ENCODE data around the gene GPC1. TPM values are rescaled to one million over a fixed set of nuclear protein-coding genes. Genes with fewer than 3 reads are reported as not detected.

GPC1 gene
- total and polyA plus RNA-seq, 2 experiments from 2014 or later, result 9.0 to 46.2 TPM

DNA sequence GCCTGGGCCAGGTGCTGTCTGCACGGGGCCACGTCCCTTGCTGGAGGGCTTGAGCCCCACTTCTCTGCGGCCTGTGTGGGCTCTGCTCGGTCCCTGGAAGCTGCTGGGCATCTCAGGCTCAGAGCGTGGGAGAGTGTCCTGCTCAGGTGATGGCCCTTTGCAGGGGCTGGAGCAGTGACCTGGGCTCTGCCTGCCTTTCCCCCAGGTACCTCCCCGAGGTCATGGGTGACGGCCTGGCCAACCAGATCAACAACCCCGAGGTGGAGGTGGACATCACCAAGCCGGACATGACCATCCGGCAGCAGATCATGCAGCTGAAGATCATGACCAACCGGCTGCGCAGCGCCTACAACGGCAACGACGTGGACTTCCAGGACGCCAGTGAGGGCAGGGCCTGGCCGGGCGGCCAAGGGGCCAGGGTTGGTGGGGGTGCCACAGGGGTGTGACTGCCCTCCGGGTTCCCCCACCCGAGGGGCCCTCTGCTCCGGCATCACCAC, 29.9 kb downstream of the GPC1 start:
- Histone ChIP-seq H3K79me2 (replicated peaks; ENCODE audit: insufficient read depth) (no peaks in the 10 kb centered on the region), H3K36me3 (ENCODE audit: insufficient read depth) (no peaks in the 10 kb centered on the region), H4K20me1 (replicated peaks; ENCODE audit: insufficient read depth) (no peaks in the 10 kb centered on the region), H3K4me3 (no peak overlapping the region), H3F3A (replicated peaks; ENCODE audit: low read depth) (no peaks in the 10 kb centered on the region), H3K9me2 (ENCODE audit: insufficient read depth) (no peaks in the 10 kb centered on the region), H3K4me2 (no peak overlapping the region), H3K27ac (ENCODE audit: low read depth) (no peak overlapping the region), H2AFZ (no peak overlapping the region), H3K4me1 (ENCODE audit: insufficient read depth) (no peaks in the 10 kb centered on the region), H3K27me3 (ENCODE audit: insufficient read depth) (0 out of 2 replicates have a peak, but pooled peaks cover 3% of the 10 kb centered on the region)
- peaks cover 3% of the 10 kb centered on the region; the same call in 1 of the 3 replicates for H3K36me3 Mint-ChIP-seq (ENCODE audit: low read depth)
- no peak for DNase-seq (ENCODE audit: low spot score)
- H3K9me3 Mint-ChIP-seq, result no peaks in the 10 kb centered on the region
- peaks cover 8% of the 10 kb centered on the region for H3K27me3 Mint-ChIP-seq (ENCODE audit: insufficient read depth, low read depth, poor library complexity)
- TF ChIP-seq EZH2phosphoT487 (IDR thresholded peaks at IDR 0.05; ENCODE audit: unreplicated experiment) (no peak), NANOG (IDR thresholded peaks at IDR 0.05; ENCODE audit: borderline replicate concordance) (no peak), ZNF114 (CRISPR knock-in tag; IDR thresholded peaks at IDR 0.05) (no peak), JUNB (IDR thresholded peaks at IDR 0.05; ENCODE audit: unreplicated experiment) (no peak), STAT1 (IDR thresholded peaks at IDR 0.05; ENCODE audit: unreplicated experiment) (no peak)
- H3K27ac Mint-ChIP-seq, result no peak overlapping the region
- H3K4me1 Mint-ChIP-seq, result peaks cover 3% of the 10 kb centered on the region; the same call in 2 of the 3 replicates
- no peak for ATAC-seq
- no peak overlapping the region for H3K4me3 Mint-ChIP-seq

DNA sequence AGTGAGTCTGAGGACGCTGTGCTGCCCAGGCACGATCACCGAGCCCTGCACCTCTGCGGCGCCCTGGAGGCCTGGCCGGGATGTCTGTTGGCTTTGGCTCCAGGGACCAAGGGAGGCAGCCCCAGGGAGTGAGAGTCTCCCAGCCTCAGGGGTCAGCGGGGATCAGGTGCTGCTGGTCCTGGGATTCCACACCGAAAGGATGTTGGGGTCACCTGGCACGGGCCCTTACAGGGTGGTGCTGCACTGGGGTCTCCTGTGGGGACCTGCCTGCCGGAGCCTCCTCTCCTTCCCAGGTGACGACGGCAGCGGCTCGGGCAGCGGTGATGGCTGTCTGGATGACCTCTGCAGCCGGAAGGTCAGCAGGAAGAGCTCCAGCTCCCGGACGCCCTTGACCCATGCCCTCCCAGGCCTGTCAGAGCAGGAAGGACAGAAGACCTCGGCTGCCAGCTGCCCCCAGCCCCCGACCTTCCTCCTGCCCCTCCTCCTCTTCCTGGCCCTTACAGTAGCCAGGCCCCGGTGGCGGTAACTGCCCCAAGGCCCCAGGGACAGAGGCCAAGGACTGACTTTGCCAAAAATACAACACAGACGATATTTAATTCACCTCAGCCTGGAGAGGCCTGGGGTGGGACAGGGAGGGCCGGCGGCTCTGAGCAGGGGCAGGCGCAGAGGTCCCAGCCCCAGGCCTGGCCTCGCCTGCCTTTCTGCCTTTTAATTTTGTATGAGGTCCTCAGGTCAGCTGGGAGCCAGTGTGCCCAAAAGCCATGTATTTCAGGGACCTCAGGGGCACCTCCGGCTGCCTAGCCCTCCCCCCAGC, 30.5 kb downstream of the GPC1 start:
- Histone ChIP-seq H3F3A (replicated peaks; ENCODE audit: low read depth) (no peaks in the 10 kb centered on the region), H3K4me2 (no peak overlapping the region), H3K27ac (ENCODE audit: low read depth) (no peak overlapping the region), H3K79me2 (replicated peaks; ENCODE audit: insufficient read depth) (no peaks in the 10 kb centered on the region), H3K9me2 (ENCODE audit: insufficient read depth) (no peaks in the 10 kb centered on the region), H2AFZ (no peak overlapping the region), H3K36me3 (ENCODE audit: insufficient read depth) (no peaks in the 10 kb centered on the region), H3K4me3 (no peak overlapping the region), H3K4me1 (ENCODE audit: insufficient read depth) (no peaks in the 10 kb centered on the region), H4K20me1 (replicated peaks; ENCODE audit: insufficient read depth) (no peaks in the 10 kb centered on the region), H3K27me3 (ENCODE audit: insufficient read depth) (0 out of 2 replicates have a peak, but pooled peaks cover 8% of the 10 kb centered on the region)
- Mint-ChIP-seq H3K9me3 (no peaks in the 10 kb centered on the region), H3K4me1 (peaks cover 3% of the 10 kb centered on the region; the same call in 1 of the 3 replicates), H3K36me3 (ENCODE audit: low read depth) (peaks cover 3% of the 10 kb centered on the region; the same call in 1 of the 3 replicates), H3K27me3 (ENCODE audit: insufficient read depth, low read depth, poor library complexity) (peaks cover 8% of the 10 kb centered on the region), H3K27ac (no peak overlapping the region), H3K4me3 (no peak overlapping the region)
- no peak for ATAC-seq
- DNase-seq (ENCODE audit: low spot score), result no peak
- TF ChIP-seq, protein P1, sequence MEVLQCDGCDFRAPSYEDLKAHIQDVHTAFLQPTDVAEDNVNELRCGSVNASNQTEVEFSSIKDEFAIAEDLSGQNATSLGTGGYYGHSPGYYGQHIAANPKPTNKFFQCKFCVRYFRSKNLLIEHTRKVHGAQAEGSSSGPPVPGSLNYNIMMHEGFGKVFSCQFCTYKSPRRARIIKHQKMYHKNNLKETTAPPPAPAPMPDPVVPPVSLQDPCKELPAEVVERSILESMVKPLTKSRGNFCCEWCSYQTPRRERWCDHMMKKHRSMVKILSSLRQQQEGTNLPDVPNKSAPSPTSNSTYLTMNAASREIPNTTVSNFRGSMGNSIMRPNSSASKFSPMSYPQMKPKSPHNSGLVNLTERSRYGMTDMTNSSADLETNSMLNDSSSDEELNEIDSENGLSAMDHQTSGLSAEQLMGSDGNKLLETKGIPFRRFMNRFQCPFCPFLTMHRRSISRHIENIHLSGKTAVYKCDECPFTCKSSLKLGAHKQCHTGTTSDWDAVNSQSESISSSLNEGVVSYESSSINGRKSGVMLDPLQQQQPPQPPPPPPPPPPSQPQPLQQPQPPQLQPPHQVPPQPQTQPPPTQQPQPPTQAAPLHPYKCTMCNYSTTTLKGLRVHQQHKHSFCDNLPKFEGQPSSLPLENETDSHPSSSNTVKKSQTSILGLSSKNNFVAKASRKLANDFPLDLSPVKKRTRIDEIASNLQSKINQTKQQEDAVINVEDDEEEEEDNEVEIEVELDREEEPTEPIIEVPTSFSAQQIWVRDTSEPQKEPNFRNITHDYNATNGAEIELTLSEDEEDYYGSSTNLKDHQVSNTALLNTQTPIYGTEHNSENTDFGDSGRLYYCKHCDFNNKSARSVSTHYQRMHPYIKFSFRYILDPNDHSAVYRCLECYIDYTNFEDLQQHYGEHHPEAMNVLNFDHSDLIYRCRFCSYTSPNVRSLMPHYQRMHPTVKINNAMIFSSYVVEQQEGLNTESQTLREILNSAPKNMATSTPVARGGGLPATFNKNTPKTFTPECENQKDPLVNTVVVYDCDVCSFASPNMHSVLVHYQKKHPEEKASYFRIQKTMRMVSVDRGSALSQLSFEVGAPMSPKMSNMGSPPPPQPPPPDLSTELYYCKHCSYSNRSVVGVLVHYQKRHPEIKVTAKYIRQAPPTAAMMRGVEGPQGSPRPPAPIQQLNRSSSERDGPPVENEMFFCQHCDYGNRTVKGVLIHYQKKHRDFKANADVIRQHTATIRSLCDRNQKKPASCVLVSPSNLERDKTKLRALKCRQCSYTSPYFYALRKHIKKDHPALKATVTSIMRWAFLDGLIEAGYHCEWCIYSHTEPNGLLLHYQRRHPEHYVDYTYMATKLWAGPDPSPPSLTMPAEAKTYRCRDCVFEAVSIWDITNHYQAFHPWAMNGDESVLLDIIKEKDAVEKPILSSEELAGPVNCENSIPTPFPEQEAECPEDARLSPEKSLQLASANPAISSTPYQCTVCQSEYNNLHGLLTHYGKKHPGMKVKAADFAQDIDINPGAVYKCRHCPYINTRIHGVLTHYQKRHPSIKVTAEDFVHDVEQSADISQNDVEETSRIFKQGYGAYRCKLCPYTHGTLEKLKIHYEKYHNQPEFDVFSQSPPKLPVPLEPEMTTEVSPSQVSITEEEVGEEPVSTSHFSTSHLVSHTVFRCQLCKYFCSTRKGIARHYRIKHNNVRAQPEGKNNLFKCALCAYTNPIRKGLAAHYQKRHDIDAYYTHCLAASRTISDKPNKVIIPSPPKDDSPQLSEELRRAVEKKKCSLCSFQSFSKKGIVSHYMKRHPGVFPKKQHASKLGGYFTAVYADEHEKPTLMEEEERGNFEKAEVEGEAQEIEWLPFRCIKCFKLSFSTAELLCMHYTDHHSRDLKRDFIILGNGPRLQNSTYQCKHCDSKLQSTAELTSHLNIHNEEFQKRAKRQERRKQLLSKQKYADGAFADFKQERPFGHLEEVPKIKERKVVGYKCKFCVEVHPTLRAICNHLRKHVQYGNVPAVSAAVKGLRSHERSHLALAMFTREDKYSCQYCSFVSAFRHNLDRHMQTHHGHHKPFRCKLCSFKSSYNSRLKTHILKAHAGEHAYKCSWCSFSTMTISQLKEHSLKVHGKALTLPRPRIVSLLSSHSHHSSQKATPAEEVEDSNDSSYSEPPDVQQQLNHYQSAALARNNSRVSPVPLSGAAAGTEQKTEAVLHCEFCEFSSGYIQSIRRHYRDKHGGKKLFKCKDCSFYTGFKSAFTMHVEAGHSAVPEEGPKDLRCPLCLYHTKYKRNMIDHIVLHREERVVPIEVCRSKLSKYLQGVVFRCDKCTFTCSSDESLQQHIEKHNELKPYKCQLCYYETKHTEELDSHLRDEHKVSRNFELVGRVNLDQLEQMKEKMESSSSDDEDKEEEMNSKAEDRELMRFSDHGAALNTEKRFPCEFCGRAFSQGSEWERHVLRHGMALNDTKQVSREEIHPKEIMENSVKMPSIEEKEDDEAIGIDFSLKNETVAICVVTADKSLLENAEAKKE (CRISPR knock-in tag; IDR thresholded peaks at IDR 0.05), result no peak
- TF ChIP-seq EZH2phosphoT487 (IDR thresholded peaks at IDR 0.05; ENCODE audit: unreplicated experiment) (no peak), ZNF114 (CRISPR knock-in tag; IDR thresholded peaks at IDR 0.05) (no peak), EZH2 (IDR thresholded peaks at IDR 0.05; ENCODE audit: low read depth, unreplicated experiment) (no peak), ZNF331 (CRISPR knock-in tag; IDR thresholded peaks at IDR 0.05; ENCODE audit: low read depth) (no peak), JUNB (IDR thresholded peaks at IDR 0.05; ENCODE audit: unreplicated experiment) (no peak), NANOG (IDR thresholded peaks at IDR 0.05; ENCODE audit: borderline replicate concordance) (no peak)
- TF ChIP-seq, protein P2, sequence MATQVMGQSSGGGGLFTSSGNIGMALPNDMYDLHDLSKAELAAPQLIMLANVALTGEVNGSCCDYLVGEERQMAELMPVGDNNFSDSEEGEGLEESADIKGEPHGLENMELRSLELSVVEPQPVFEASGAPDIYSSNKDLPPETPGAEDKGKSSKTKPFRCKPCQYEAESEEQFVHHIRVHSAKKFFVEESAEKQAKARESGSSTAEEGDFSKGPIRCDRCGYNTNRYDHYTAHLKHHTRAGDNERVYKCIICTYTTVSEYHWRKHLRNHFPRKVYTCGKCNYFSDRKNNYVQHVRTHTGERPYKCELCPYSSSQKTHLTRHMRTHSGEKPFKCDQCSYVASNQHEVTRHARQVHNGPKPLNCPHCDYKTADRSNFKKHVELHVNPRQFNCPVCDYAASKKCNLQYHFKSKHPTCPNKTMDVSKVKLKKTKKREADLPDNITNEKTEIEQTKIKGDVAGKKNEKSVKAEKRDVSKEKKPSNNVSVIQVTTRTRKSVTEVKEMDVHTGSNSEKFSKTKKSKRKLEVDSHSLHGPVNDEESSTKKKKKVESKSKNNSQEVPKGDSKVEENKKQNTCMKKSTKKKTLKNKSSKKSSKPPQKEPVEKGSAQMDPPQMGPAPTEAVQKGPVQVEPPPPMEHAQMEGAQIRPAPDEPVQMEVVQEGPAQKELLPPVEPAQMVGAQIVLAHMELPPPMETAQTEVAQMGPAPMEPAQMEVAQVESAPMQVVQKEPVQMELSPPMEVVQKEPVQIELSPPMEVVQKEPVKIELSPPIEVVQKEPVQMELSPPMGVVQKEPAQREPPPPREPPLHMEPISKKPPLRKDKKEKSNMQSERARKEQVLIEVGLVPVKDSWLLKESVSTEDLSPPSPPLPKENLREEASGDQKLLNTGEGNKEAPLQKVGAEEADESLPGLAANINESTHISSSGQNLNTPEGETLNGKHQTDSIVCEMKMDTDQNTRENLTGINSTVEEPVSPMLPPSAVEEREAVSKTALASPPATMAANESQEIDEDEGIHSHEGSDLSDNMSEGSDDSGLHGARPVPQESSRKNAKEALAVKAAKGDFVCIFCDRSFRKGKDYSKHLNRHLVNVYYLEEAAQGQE (IDR thresholded peaks at IDR 0.05; ENCODE audit: unreplicated experiment), result no peak
